Fibroblast of pulmonary artery (primary cell): ENCODE measurements around the gene TRPV6.

ENCODE experiments used
- DNase-seq: peaks from one replicate; pipeline ENCODE4 v3.0.0-alpha.2; 2010; ENCODE audit warnings: low read depth
- H3K4me3 ChIP-seq: replicated peaks from 2 replicates; pipeline ENCODE4 v1.5.1; 2011; ENCODE audit warnings: low read depth, mild to moderate bottlenecking, control low read depth, low read length, moderate library complexity
- TF ChIP-seq, protein P1 (sequence below): IDR thresholded peaks from 2 replicates; pipeline ENCODE4 v1.5.1; 2011; ENCODE audit warnings: mild to moderate bottlenecking, control low read depth, low read length, inconsistent platforms; ENCODE audit errors: missing control alignments

TRPV6 gene

DNA sequence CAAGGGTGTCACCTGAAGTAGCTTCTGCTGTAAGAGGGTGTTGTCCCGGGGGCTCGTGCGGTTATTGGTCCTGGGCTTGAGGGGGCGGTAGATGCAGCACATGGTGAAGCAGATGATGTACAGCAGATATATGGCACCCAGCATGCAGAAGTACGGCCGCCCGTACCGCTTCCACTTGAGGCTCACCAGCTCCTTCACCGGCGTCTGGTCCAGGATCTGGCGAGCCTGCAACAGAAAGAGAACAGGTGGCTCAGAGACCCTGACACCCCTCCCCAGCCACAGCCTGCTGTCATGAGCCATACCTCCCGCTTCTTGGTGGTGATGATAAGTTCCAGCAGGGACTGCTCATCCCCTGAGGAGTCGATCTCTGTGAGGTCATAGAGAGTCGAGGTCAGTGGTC, 10.1 kb downstream of the TRPV6 start:
- TF ChIP-seq, protein P1, sequence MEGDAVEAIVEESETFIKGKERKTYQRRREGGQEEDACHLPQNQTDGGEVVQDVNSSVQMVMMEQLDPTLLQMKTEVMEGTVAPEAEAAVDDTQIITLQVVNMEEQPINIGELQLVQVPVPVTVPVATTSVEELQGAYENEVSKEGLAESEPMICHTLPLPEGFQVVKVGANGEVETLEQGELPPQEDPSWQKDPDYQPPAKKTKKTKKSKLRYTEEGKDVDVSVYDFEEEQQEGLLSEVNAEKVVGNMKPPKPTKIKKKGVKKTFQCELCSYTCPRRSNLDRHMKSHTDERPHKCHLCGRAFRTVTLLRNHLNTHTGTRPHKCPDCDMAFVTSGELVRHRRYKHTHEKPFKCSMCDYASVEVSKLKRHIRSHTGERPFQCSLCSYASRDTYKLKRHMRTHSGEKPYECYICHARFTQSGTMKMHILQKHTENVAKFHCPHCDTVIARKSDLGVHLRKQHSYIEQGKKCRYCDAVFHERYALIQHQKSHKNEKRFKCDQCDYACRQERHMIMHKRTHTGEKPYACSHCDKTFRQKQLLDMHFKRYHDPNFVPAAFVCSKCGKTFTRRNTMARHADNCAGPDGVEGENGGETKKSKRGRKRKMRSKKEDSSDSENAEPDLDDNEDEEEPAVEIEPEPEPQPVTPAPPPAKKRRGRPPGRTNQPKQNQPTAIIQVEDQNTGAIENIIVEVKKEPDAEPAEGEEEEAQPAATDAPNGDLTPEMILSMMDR, result no peak
- no peak for DNase-seq
- H3K4me3 ChIP-seq, result no peak overlapping the region

DNA sequence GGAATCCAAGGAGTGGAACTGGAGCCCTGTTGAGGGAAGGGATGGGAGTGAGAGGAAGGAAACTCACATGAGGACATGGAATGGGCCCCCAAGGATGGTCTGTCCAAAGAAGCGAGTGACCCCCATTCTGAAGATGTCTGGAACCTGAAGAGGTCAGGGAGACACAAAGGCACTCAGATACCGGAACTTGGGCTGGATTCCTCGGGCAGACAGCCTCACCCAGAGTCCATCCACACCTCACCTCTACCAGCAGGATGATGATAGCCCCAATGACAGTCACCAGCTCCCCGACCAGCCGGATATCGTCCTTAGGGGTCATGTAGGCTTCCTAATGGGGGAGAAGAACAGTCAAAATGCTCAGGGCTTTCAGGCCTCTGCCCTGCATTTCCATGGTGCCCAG, 10.7 kb downstream of the TRPV6 start:
- TF ChIP-seq, protein P1, result no peak
- no peak for DNase-seq
- H3K4me3 ChIP-seq, result no peak overlapping the region

DNA sequence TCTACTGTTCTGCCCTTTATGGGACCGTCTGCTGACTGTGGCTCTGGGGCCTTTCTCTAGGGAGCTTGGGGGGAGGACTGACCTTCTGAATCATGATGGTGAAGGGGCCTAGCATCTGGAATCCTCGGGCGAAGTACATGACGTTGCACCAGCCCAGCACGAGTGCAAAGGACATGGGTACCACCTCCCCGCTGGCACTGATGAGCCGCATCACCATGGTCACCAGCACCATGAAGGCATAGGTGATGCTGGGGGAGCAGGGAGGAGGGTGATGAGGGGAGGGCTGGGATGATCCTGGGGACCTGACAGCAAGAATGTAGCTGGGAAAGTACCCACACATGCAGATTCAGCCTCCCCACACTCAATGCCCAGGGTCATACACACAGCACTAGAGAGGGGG, 11.1 kb downstream of the TRPV6 start:
- TF ChIP-seq, protein P1, result no peak
- H3K4me3 ChIP-seq, result no peak overlapping the region

DNA sequence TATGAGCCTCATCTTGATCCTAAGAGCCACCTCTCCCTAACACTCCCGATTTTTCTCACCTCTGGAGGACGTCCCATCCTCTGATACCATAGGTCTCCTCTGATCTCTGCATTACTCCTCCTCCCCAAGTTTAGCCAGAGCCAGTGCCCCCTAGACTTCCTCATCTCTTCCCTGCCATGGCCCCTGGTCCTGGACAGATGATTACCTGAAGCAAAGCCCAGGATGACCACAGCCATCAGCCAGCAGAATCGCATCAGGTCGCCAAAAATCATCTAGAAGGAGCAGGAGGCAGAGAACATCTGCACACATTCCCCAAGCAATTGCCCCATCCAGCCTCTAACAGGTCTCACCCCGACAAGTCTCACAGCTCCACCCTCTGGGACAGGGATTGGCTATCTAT, 11.7 kb downstream of the TRPV6 start:
- TF ChIP-seq, protein P1, result no peak
- H3K4me3 ChIP-seq, result no peak overlapping the region
- DNase-seq, result no peak

More for the DNA sequence above, 11.1 kb downstream of the TRPV6 start:
- DNase-seq, result no peak

DNA sequence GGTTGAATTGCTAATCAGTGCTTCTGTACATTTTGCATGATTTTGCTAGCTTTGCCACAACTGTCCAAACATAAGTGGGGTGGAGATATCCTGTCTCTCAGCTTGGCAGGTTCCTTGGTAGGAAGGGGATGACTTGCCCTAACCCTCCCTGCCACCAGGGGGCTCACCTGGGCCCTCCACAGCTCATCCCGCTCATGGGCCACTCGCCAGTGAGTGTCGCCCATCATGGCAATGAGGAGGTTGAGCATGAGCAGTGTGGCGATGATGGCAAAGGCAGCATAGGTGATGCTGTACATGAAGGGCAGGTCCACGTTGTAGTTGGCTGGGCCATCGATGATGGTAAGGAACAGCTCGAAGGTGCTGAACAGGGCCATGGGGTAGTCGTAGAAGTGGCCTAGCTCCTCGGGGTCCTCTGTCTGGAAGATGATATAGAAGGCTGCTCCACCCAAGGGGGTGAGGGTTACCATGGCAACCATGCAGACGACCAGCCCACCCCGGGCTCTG, 12.2 kb downstream of the TRPV6 start:
- DNase-seq, result peak; percentile 3
- TF ChIP-seq, protein P1, result peak; percentile 41
- H3K4me3 ChIP-seq, result no peak overlapping the region

DNA sequence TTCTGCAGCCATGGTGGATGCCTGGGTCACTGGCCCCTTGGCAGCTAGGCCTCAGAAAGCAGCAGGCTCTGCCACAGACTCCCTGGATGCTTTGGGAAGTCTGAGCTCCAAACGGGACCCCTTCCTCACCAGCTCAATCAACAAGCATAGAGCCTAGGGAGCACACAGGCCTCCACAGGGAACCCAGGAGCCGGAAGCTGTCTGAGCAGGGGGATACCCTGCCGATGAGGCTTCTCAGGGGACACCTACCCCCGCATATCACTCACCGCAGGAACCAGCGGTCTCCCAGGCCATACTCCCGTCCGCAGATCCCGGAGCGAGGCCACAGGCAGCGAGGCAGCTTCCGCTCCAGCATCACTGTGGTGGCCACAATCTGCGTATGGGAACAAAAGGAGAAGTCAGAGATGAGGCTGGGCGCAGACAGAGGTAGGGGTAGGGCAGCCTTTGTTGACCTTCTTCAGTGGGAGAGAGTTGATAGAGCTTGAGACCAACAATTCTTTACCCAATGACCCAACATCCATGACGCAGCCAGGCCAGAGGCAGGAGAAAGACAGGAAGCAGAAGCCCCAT, 13.4 kb downstream of the TRPV6 start:
- H3K4me3 ChIP-seq, result no peak overlapping the region
- DNase-seq, result no peak
- TF ChIP-seq, protein P1, result no peak

DNA sequence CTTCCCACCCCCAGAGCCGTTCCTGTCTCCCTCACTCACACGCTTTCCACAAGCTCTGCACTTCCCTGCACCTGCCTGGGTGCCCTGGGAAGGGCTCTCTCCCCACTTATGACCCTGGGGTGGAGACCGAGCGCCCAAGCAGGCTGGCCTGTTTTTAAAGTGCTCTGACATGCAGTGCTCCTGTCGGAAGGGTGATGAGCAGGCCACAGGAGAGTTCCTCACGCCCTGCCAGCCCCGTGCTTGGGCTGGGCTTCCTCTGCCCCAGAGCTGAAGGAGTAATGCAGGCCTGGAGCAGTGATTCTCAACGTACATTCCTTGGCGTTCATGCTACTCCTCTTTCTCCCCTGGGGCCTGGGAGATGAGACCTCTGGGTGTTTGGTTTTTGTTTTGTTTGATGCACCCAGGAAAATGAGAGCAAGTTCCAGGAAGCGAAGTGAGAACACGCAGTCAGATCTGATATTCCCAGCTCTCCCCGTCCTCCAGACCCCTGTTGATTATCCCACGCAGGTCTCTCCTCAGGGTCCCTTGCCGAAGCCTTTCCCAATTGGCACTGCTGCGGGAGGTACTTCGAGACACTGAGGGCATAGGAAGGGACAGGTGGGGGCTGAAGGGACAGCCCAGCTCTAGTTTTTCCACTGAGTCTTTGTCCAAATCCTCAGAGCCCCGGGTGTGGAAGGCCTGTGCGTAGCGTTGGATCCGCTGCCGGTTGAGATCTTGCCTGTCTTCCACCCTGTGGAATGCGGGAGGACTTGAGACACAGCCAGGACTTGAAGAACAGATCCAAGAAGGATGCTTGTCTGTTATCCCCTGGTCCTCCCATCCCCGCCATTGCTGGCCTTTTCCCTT, 14.1 kb downstream of the TRPV6 start:
- DNase-seq, result no peak
- no peak overlapping the region for H3K4me3 ChIP-seq
- TF ChIP-seq, protein P1, result no peak
